Ectodermal cell (in vitro differentiated cells): ENCODE data around the gene STOML2.

ENCODE experiments used
- H3K27ac ChIP-seq: 2 replicates; pipeline ENCODE4 v1.7.0; 2013; ENCODE audit warnings: mild to moderate bottlenecking, low read depth, low read length; ENCODE audit not compliant: insufficient read depth, poor library complexity, severe bottlenecking
- H3K27me3 ChIP-seq: 2 replicates; pipeline ENCODE4 v1.7.0; 2013; ENCODE audit warnings: mild to moderate bottlenecking, low read length; ENCODE audit not compliant: insufficient read depth, control insufficient read depth, poor library complexity, severe bottlenecking
- H3K36me3 ChIP-seq: one replicate; pipeline ENCODE4 v1.7.0; 2013; ENCODE audit warnings: low read length; ENCODE audit not compliant: control insufficient read depth, insufficient read depth
- H3K4me1 ChIP-seq: one replicate; pipeline ENCODE4 v1.7.0; 2013; ENCODE audit warnings: low read length; ENCODE audit not compliant: control insufficient read depth, insufficient read depth
- H3K4me3 ChIP-seq: 2 replicates; pipeline ENCODE4 v1.7.0; 2013; ENCODE audit warnings: low read depth, low read length, control low read depth; ENCODE audit not compliant: insufficient read depth
- H3K9me3 ChIP-seq: 2 replicates; pipeline ENCODE4 v1.7.0; 2013; ENCODE audit warnings: mild to moderate bottlenecking, low read length, moderate library complexity; ENCODE audit not compliant: control insufficient read depth
- WGBS, 2 experiments: methylation state at CpG; one replicate each; pipeline ENCODE4 v1.1.7; 2013; ENCODE audit warnings: missing lambda C conversion rate in 2 of 2; 5-methylcytosine and 5-hydroxymethylcytosine counted together

Gene STOML2

GRCh38 chr9:35115680-35116538, 13.0 kb upstream of the STOML2 start, which contains the start of gene ATOSB:
ATOSB (minus strand) TSS chr9:35115862; CDS start chr9:35108274, 7,588 bp downstream.
- H3K27ac ChIP-seq: peak within 1 kb of the TSS; percentile 97
- peak within 1 kb of the TSS; percentile 56 for H3K4me3 ChIP-seq
- peaks cover 4% of the 10 kb centered on the region for H3K27me3 ChIP-seq
- H3K4me1 ChIP-seq: peaks cover 14% of the 10 kb centered on the region
- H3K9me3 ChIP-seq: no peaks in the 10 kb centered on the region
- 0% methylated on average over 54 of the region's 54 CpGs for WGBS, 2 experiments
- no peaks in the 10 kb centered on the region for H3K36me3 ChIP-seq

DNA sequence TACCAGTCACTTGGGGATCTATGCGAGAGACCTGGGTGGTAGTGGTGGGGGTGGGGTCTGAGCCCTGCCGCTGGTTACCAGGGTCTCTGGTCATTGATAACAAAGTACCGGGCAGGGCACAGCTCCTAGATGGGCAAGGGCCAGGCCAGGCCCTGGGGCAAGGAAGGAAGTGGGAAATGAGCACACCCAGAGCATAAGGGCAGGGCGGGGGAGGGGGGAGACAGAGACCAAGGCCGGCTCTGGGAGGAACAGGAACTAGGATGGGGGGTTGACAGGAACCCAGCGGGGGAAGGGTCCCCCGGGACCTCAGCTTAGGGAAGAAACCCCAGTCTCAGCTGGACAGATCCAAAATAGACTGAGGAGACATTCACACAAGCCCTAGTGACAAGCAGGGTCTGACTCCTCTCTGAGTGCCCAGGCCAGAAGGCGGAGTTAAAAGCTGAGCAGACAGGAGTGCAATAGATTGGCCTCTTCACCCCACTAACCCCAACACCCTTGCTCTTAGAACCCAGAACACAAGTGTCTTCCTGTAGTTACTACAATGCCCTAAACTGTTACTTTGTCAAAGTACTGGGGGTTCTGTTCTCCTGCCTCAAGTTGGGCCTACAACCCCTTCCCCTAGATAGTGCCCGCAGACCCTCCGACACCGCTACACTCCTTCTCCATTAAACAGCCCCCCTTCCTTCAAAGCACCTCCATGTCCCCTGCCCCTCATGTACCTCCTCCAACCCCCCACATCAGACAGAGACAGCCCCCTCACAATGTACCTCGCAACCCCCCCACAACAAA, 12.1 kb upstream of the STOML2 start:
- Histone ChIP-seq H3K9me3 (no peaks in the 10 kb centered on the region), H3K36me3 (no peaks in the 10 kb centered on the region), H3K27ac (peak overlapping the region; percentile 97), H3K4me3 (peak overlapping the region; percentile 56), H3K4me1 (peaks cover 22% of the 10 kb centered on the region), H3K27me3 (peaks cover 4% of the 10 kb centered on the region)
- 19 to 23% methylated on average over 12 of the region's 12 CpGs for WGBS, 2 experiments

DNA sequence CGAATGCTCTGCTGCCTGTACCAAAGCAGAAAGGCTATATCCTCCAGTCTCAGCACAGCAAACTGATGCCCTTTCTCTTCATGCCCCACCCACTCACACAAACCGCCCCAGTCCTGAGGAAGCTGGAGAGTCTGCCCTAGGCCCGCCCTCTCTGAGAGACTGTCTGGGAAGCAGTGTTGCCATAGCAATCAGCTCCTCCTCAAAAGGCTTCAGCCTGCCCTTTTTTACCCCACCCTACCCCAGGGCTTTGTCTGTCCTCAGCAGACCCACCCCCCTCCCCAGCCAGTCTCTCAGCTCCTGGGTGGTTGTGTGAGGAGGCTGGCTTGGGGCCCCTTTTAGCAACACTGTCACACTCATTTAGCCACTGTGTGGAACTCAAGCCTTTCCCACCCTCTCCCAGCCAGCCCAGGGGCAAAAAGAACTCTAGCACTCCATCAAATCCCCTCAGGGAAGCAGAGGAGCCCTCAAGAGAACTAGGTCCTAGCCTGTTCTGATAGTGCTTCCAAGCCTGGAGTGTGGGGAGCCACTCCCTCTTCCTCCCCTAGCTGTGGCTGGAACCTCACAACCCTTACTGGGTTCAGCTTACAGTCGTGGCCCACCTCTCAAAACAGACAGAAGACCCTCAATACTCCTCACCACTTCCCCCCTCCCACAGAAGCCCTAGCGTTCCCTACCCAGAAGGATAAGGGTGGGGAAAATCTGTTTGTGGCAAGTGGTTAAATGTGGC, 11.3 kb upstream of the STOML2 start:
- 0 to 2% methylated on average over 4 to 5 of the region's 5 CpGs for WGBS, 2 experiments
- Histone ChIP-seq H3K9me3 (no peaks in the 10 kb centered on the region), H3K4me1 (peaks cover 22% of the 10 kb centered on the region), H3K27ac (peak overlapping the region; percentile 97), H3K36me3 (no peaks in the 10 kb centered on the region), H3K27me3 (peaks cover 4% of the 10 kb centered on the region), H3K4me3 (peak overlapping the region; percentile 56)

DNA sequence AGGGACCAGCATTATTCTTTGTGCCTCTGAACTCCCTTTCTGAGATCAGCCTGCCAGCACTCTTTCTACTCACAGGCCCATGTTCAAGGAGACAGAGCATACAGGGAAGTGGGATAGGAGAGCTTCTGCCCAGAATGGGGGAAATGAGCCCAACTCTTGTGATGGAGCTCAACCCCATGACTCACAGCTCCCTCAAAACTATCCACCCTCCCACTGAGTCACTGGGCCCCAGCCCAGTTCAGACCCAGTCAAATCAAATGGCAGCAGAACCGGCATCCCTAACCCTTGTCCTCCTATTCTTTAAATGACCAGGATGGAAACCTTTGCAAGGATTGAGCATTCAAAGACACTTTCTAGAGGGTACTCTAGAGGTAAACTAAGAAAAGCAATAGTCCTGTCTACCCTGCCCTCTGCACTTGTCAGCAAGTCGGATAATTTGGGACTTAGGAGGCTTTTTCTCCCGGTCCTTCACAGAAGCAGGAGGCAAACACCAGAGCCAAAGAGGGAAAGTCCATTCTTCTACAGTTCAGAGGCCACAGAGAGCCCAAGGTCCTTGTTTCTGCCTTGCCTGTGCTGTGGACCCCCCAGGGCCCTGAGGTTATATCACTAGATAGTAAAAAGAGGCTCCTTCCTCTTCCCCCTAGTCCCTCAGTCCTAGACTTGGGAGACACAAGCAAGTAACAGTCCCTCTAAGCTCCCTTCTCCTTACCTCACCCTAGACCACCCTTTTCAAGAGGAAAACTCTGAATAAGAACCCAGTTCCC, 9.5 kb upstream of the STOML2 start:
- no peak overlapping the region for H3K27ac ChIP-seq
- H3K4me1 ChIP-seq: peaks cover 22% of the 10 kb centered on the region
- 87 to 94% methylated on average over 3 of the region's 3 CpGs for WGBS, 2 experiments
- H3K9me3 ChIP-seq: no peaks in the 10 kb centered on the region
- H3K4me3 ChIP-seq: peak overlapping the region; percentile 21
- H3K27me3 ChIP-seq: peaks cover 3% of the 10 kb centered on the region
- H3K36me3 ChIP-seq: peaks cover 4% of the 10 kb centered on the region

DNA sequence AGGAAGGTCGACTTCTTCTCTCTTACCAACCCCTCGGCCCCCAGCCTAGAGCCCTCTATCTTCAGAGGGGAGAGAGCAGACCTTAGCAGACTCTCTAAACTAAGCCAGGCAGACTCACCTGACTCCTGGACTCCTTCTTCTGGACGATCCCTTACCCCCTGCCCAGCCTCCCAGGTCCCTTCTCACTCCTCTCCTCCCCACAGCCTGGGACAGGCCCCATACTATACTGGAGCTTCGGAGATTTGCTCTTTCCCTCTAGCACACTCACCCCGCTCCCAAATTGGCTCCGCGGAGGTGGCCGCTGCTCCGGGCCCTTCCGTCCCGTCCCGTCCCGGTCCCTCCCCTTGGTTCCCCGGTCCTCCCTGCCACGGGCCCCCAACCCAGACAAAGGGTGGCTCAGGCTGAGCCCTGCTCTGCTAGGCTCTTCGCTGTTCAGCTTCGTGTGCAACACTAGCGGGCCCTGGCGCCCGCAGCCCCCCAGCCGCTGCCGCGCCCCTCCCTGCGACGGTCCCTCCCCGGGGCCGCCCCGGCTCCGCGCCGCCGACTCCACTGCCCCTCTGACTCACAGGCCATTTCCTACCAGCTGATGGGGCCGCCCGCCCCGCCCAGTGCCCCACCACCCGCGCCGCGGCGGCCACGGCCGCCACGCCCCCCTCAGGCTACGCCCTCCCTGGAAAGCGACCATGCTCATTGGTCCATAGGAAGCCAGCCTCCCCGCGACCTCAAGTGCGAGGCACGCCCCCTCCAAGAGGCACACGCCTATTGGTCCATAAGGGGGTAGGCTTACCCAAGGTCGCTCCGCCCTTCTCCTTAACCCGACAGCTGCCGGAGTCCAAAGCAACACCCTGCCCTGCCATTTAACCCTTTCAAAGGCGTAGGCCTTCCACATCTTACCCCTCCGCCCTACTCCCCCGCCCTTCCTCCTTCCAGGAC, 8.3 kb upstream of the STOML2 start:
- H3K27me3 ChIP-seq: no peaks in the 10 kb centered on the region
- peak overlapping the region; percentile 28 for H3K27ac ChIP-seq
- no peaks in the 10 kb centered on the region for H3K9me3 ChIP-seq
- H3K36me3 ChIP-seq: peaks cover 11% of the 10 kb centered on the region
- H3K4me3 ChIP-seq: peak overlapping the region; percentile 73
- H3K4me1 ChIP-seq: peaks cover 22% of the 10 kb centered on the region
- WGBS, 2 experiments: 1% methylated on average over 57 of the region's 57 CpGs

- peaks cover 22% of the 10 kb centered on the region for H3K4me1 ChIP-seq
- no peaks in the 10 kb centered on the region for H3K27me3 ChIP-seq
- H3K9me3 ChIP-seq: no peaks in the 10 kb centered on the region
- H3K27ac ChIP-seq: no peak overlapping the region
- H3K4me3 ChIP-seq: peak overlapping the region; percentile 73
- peaks cover 20% of the 10 kb centered on the region for H3K36me3 ChIP-seq
- 77 to 82% methylated on average over 3 of the region's 3 CpGs for WGBS, 2 experiments
Measured at GRCh38 chr9:35110327-35110761, 7.4 kb upstream of the STOML2 start.

DNA sequence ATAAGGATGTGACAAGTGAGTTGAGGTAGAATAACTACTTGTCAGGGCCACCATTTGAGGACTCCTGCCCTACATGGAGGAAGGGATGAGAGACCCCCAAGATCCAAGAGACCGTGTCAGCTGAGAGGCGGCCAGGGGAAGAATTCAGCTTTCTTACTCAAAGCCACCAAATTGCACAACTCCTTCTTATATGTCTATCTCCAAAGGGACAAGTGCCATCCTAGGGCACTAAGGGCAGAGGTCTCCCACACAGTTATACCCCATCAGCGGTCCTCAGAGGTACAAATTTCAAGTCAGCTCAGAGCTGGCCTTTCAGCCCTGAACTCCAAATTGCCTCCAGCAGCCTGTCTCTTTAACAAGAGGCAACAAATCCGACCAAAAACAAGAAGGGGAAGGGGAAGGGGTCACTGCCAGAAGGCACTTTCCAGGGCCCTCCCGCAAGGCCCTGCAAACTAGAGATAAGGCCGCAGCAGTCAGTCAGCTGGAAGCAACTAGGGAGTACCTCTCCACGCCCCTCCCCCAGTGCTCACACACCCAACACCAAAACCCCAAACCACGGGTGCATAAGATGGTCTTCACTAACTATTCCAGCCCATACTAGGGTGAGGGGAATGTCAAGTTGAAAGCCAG, 6.1 kb upstream of the STOML2 start:
- no peaks in the 10 kb centered on the region for H3K27me3 ChIP-seq
- WGBS, 2 experiments: 83 to 85% methylated on average over 7 of the region's 8 CpGs
- H3K27ac ChIP-seq: no peak overlapping the region
- H3K9me3 ChIP-seq: no peaks in the 10 kb centered on the region
- peaks cover 28% of the 10 kb centered on the region for H3K36me3 ChIP-seq
- peaks cover 32% of the 10 kb centered on the region for H3K4me1 ChIP-seq
- no peak overlapping the region for H3K4me3 ChIP-seq

GRCh38 chr9:35108461-35108860, 5.5 kb upstream of the STOML2 start:
- H3K4me3 ChIP-seq: no peak overlapping the region
- H3K27me3 ChIP-seq: no peaks in the 10 kb centered on the region
- no peaks in the 10 kb centered on the region for H3K9me3 ChIP-seq
- H3K36me3 ChIP-seq: peaks cover 28% of the 10 kb centered on the region
- no peak overlapping the region for H3K27ac ChIP-seq
- 96% methylated on average over 6 of the region's 6 CpGs for WGBS, 2 experiments
- peaks cover 30% of the 10 kb centered on the region for H3K4me1 ChIP-seq
